Left kidney (tissue), 2 donors: Measurements from ENCODE around the gene EFHC1. TPM values are rescaled to one million over a fixed set of nuclear protein-coding genes. Genes with fewer than 3 reads are reported as not detected.
A peak's percentile ranks its signal among the peaks of the same experiment; 100 is the strongest.
"Not testable (repeated sequence)": the region's sequence is repeated elsewhere in the genome, so short reads cannot be mapped to it uniquely, and the experiment has no call there.

ENCODE experiments used
- DNase-seq: peaks from one replicate; pipeline ENCODE4 v3.0.0-alpha.2; 2013
- polyA plus RNA-seq: library from polyadenylated mRNA; unstranded; fragments of 120-200 nt; gene quantifications from one replicate; pipeline ENCODE4 v1.2.1, GENCODE V29; 2013; ENCODE audit not compliant: insufficient read length

Gene EFHC1
- polyA plus RNA-seq, 1 donor: 88.3 TPM

GRCh38 chr6:52395969-52396368 lies 24.2 kb upstream of the EFHC1 start:
- no peak for DNase-seq

DNA sequence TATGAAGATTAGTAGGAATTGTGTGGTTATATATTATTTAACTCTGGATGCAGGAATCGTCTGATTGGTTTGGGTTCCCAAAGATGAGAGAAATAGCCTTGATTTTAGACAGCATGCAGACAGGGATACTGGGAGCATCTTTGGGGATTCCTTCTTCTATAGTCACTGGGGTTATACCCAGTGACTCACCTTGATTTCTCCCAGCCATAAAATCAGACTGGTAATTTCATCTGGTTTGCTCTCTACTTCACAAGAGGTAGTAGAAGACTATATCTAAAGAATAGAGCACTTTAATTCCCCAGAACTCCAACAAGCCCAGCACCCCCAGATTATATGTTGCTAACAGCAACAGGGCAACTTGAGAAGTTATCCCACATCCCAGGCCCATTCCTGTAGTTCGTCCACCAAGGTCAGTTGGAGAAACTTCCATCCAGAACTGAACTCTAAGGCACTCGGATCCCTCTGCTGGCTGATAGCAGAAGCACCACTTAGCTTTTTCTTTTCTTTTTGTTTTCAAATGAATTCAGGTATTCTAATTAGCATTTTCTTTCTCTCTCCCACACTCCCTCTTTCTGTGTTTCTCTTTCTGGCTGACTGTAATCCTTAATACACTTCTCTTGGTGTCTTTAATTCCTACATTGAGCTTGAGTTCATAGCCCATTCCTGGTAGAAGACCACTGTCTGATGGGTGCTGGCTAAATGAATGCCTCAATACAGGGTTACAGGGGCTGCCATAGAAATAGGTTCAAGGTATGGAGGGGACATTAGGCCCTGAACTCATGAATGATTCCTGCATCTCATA lies 20.4 kb upstream of the EFHC1 start:
- DNase-seq: peak; percentile 46

GRCh38 chr6:52400313-52401041 lies 19.7 kb upstream of the EFHC1 start:
- DNase-seq: no peak

DNA sequence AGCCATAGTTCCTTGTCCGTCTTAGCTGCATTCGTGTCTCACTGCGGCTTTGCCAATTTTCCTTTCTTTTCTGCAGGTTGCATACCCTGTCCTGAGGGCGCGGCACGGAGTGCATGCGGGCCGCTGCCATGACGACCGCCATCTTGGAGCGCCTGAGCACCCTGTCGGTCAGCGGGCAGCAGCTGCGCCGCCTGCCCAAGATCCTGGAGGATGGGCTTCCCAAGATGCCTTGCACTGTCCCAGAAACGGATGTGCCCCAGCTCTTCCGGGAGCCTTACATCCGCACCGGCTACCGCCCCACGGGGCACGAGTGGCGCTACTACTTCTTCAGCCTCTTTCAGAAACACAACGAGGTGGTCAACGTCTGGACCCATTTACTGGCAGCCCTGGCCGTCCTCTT lies 17.1 kb upstream of the EFHC1 start:
- no peak for DNase-seq

DNA sequence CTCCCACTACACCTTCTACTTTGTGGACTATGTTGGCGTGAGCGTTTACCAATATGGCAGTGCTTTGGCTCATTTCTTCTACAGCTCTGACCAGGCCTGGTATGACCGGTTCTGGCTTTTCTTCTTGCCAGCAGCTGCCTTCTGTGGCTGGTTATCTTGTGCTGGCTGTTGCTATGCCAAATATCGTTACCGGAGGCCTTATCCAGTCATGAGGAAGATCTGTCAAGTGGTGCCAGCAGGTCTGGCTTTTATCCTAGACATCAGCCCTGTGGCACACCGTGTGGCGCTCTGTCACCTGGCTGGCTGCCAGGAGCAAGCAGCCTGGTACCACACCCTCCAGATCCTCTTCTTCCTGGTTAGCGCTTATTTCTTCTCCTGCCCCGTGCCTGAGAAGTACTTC lies 16.5 kb upstream of the EFHC1 start:
- no peak for DNase-seq

DNA sequence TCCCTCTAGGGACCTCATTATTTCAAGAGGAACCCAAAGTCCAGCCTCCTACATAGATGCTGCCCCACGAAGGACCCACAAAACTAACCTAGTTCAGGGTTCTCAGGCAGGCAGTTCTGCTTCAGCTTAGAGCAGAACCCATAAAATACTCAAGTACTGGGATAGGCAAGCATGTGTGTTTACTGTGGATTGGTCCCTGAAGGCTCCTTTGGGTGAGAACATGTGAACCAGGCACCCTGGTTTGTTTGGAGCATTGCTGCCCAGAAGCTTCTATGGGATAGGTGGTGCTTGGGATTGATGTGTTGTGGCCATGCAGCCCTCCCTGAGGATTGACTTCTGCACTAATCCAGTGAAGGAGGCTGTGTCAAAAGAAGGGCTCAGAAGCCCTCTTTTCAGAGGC lies 14.9 kb upstream of the EFHC1 start:
- DNase-seq: no peak

DNA sequence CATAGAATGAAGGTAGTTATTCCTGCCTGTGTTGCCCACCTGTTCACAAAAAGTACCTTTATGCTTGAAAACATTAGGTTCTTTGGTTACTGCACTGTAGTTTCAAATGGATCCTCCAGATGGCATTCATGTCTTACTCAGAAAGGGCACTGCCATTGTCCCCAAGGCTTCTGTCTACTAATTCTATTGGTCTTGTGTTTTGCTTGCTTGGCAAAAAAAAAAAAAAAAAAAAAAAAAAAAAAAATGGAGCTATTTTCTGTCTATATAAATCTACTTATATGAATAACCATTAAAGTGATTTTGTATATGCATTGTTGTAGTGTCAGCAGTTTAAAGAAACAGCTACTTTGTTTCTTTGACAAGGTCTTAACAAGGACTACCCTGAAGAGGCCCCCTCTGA lies 12.7 kb upstream of the EFHC1 start:
- no peak for DNase-seq

GRCh38 chr6:52409499-52409898 lies 10.6 kb upstream of the EFHC1 start:
- DNase-seq: no peak

DNA sequence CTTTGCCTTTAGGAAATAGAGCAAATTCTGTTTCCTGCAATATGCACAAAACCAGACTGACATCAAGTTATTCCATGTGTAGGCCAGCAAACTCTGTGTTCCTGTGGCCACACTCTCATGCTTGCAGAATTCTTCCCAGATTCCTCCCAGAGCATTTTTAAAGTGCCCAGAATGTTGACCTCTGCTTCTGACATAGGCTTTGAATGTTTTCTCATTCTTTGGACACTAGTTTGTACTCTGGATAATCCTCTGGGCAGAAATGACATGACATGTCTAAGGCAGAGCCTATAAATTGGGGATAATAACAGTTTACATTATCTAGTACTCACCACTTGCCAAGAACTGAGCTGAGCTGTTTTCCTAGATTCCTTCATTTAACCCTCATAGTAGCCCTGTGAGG lies 9.2 kb upstream of the EFHC1 start:
- DNase-seq: no peak

GRCh38 chr6:52411911-52412310 lies 8.2 kb upstream of the EFHC1 start:
- DNase-seq: no peak

DNA sequence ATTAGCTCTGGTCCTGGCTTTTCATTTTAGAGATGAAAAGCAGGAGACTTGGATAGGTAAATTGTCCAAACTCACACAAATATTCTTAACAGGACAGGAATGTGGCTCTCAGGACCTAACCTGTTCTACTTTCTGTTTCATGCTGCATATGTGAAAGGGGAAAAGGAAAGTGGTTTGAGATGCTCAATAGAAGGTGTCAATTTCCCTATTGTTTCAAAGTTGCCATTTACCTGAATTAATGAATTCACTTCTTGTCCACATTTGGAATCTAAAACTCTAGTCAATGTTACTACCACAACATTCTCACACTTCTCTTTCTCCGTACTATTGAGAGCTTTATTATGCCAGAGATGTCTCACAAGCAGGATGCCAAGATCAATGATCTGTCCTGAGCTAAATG lies 4.8 kb upstream of the EFHC1 start:
- DNase-seq: no peak

GRCh38 chr6:52415917-52416628 lies 4.1 kb upstream of the EFHC1 start:
- DNase-seq: no peak

DNA sequence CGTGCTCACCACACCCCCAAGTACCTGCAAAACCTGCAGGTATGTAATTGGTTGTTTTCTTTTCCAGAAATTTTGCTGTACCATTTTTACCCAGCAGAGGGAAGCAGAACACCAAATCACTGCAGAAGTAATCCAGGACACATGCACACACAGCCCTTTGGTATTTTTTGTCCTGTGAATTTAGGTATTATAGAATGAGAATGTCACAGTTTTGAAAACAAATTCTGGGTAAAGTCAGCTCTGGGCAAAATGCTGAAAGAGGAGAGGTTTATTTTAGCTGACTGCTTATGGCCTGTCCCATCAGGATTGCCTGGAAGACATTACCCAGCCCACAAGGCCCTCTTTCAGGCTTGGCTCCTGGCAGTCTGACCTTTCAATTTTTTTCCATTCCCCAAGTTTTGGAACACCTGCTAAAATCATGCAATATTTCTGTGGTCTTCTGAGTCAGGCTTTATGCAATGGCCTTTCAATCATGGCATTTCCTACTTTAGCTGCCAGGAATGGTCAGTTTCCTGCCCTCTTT lies 3.5 kb upstream of the EFHC1 start:
- peak; percentile 64 for DNase-seq

DNA sequence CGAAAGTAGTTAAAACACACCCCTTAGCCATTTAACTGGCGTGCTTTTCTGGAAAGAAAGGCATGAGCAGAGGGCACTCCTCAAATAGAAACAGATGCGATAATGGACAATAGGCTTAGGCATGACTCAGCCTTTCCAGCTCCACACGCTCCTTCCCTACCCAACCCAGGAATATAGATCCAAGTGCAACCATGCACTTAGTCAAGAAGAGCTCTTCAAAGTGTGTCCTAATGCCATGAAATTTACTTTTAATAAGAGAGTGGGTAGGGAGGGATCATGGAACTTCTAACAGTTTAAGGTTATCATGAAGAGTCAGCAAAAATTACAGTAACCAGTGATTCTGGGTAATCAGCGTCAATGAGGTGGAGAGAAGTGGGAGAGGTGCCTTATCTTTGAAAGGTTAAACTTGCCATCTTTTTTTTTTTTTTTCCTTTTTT lies 2.4 kb upstream of the EFHC1 start:
- no peak for DNase-seq

- no peak for DNase-seq
These were observed 1.5 kb upstream of the EFHC1 start for GRCh38 chr6:52418606-52419005.

GRCh38 chr6:52420668-52421358 lies 671 bp downstream of the EFHC1 start:
- peak; percentile 38 for DNase-seq

GRCh38 chr6:52422156-52422555 lies 2.0 kb downstream of the EFHC1 start:
- no peak for DNase-seq

- DNase-seq: no peak
These were observed 3.3 kb downstream of the EFHC1 start for GRCh38 chr6:52423448-52423847.

GRCh38 chr6:52423971-52424381 lies 3.8 kb downstream of the EFHC1 start:
- DNase-seq: no peak

- DNase-seq: no peak
These were observed 4.4 kb downstream of the EFHC1 start for GRCh38 chr6:52424513-52424912.

GRCh38 chr6:52426667-52427066 lies 6.5 kb downstream of the EFHC1 start:
- no peak for DNase-seq

DNA sequence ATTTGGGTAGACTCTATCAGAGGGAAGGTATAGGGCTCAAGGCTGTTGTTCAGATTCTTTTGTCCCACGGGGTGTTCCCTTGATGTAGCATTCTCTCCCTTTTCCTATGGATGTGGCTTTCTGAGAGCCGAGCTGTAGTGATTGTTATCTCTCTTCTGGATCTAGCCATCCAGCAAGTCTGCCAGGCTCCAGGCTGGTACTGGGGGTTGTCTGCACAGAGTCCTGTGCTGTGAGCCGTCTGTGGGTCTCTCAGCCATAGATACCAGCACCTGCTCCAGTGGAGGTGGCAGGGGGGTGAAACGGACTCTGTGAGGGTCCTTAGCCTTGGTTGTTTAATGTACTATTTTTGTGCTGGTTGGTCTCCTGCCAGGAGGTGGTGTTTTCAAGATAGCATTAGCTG lies 13.2 kb downstream of the EFHC1 start:
- not testable (repeated sequence) for DNase-seq
